Measurements from ENCODE around the gene OGFOD1.

- no peak for TF ChIP-seq CTCF (IDR thresholded peaks at IDR 0.05)
- TF ChIP-seq POLR2A (IDR thresholded peaks at IDR 0.05) = no peak
Measured at GRCh38 chr16:56420613-56421012, 30.7 kb upstream of the OGFOD1 start.

All from body of pancreas (tissue), 4 donors.